HG02678 (cell line): ENCODE measurements around the gene KLHL3.

Source experiments
- ATAC-seq: cut with Tn5 transposase; IDR thresholded peaks from one replicate; pipeline ENCODE4 v1.9.1; 2021; ENCODE audit warnings: mild to moderate bottlenecking, moderate library complexity; ENCODE audit not compliant: unreplicated experiment

The KLHL3 gene

GRCh38 chr5:137712139-137712667 is 23.7 kb downstream of the KLHL3 start:
- ATAC-seq: no peak

GRCh38 chr5:137710086-137710485 is 25.8 kb downstream of the KLHL3 start:
- no peak for ATAC-seq

DNA sequence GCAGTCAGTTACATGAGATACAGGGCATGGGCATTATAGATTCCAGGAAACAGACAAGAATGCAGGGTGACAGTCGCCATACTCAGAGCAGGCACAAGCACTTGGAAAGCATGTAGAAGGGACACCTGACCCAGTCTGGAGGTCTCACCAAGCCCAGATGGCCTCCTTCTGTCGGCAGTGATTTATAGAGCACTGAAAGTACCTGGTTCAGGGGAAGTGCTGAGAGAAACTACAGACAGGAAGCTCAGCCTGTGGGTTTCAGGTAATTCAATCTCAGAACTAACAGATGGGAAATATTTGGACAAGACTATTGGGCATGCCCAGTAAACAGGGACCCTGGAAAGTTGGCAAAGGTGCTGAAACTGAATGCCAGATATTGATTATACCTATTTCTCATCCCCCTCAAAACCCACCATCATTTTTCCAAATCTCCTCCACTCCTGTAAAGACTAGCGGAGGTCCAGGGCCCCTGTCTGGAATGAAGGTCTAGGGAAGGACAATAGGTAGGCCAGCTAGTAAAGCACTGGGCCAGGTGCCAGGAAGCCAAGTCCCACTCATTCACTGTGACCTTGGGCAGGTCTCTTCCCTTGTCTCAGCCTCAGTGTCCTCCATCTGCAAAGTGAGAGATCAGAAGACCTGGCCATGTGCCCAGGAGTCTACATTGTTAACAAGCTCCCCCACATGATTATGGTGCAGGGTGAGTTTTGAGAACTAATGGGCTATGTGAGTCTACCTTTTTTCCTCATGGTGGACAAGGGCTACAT is 26.9 kb downstream of the KLHL3 start:
- ATAC-seq: no peak

DNA sequence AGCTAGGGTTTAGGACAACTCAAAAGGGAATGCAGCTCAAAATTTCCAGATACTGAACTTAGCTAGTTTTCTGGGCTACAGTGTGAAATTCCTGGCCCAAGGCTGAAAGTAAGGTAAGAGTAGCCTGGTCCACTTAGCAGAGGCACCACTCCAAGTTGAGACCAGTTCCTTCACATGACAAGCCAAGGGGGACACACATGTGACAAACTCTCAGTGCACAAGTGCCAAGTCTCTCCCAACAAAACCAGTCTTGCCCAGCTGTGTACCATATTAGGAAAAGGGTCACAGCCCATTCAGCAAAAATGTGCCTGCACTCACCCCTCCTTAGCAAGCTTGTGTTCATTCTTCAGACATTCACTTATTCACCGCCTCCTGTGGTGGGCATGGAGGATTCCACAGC is 27.8 kb downstream of the KLHL3 start:
- no peak for ATAC-seq

DNA sequence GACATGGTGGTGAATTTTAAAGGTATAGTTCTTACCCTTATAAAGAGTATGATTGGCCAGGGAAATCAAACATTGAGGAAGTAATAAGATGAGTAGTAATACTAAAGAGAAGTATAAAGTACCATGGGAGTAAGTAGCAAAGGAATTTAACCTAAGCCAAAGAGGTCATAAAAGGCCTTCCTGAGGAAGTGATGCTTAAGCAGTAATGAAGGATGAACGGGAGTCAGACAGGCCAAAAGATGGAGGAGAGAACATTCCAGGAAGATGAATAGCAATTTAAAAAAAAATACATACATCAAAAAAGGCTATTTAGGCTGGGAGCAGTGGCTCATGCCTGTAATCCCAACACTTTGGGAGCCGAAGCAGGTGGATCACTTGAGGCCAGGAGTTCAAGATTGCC is 29.0 kb downstream of the KLHL3 start:
- no peak for ATAC-seq

GRCh38 chr5:137705106-137705505 is 30.8 kb downstream of the KLHL3 start:
- no peak for ATAC-seq

DNA sequence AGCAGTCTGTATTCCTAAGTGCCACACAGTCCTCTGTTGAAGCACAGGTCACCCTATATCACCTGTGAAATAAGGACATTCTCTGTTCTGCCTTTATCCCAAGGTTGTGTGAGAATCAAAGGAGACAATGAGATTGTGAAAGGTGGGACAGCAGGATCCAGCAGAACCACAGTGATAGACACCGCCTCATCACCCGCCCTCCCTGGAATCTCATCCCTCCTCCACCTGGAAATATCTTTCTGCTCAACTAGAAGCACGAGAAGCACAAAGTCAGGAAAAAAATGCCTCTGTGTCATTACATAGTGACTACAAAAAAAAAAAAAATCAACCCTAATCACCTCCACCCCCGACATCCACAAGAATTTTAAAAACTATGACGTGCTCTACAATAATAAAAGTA is 32.3 kb downstream of the KLHL3 start:
- ATAC-seq: no peak

DNA sequence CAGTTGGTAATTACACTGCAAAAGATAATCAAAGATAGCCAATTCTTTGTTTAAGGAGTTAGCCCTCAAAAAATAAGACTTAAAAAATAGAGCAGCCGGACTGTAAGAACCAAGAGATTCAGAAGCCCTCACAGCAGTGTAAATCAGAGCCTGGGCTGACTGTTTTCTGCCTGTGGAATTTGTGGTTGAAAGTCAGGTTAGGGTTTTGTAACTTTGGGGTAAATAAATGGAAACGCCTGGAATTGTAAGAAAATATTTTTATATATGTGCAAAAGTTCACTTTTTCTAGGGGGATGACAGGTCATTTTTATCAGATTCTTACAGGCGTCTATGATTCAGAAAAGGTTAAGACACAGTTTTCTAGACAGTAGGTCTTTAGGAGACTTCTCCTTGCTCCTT is 35.6 kb downstream of the KLHL3 start:
- no peak for ATAC-seq

DNA sequence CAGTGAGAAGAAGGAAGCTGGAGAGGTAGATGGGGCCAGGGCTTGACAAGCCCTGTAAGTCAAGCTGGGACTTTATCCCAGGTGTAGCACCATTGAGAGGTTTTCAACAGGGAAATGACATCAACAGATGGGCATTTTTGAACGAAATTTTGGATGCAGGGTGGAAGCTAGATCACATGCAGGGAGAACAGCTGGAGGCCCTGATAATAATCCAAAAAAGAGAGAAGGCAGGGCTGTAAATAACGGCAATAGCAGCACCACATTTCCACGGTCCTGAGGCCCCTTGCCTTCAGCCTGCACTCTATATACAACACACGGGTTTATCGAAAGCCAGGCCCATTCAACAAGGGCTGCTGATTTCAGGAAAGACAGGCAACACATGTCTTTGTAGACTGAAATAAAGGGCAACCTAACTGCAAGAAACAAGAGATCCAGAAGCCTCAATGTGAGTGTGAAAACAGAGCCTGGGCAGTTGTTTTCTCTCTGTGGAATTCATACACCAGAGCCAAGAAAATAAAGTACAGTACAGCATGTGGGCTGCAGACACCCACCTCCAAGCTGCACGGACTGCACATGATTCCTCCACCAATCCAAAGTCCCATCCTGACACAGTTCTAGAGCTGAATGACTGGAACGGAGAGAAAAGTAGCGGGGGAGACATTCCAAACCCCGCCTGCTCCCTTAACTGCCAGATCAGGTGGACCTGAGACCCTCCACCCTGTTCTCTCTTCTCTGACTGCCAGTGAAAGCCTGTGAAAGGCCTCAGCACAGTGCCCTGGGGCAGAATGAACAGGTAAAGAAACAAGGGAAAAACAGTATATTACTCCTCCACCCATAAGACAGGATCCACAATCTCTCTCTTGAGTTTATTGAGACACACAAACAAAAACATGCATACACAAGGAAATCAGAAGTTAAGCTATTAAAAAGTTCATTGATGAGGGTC is 36.3 kb downstream of the KLHL3 start:
- no peak for ATAC-seq

DNA sequence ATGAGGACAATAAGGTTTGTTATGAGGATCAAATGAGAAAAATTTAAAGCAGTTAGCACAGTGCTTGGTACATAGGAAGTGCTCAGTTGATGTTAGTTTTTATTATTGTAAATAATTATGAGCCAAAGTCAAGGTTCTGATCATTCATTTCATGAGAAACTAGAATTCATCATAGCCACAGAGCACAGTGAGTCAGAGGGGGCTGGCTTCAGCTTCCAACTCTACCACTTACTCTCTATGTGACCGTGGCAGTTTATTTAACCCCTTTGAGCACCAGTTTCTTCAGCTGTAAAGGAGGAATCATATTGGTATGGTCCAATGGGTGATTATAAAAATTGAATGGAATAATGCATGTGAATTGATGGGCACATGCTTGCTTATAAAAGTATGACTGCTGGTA is 39.4 kb downstream of the KLHL3 start:
- ATAC-seq: no peak

- no peak for ATAC-seq
Observed at GRCh38 chr5:137695651-137696428, 40.0 kb downstream of the KLHL3 start.

GRCh38 chr5:137693951-137694721 is 41.8 kb downstream of the KLHL3 start:
- no peak for ATAC-seq

DNA sequence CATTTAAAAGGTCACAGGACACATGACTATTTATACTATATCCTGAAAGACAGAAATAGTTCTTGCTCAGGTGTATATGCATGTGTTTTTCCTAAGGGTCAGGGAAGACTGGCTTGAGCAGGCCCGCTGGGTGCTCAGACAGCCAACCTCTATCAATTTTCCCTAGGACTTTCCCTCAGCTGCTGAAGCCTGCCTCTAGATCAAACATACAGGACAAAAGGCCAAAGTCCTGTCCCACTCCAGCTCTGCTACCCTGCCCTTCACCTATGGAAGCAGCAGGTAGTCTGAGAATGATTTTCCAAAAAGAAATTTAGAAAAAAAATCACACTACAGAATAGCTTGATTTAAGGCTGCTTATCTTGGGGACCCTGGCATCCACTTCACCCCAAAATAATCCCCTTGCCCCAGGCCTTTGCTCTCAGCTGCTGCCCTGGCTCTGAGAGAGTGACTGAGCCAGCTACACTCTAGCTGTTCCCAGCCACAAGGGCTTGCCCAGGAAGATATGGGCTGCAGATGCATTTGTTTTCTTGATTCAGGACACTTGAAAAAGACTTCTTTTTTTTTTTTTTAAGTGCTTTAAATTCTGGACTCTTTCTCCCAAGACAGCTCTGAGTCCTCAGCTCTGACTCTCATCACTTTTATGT is 42.5 kb downstream of the KLHL3 start:
- ATAC-seq: no peak

GRCh38 chr5:137689306-137689705 is 46.6 kb downstream of the KLHL3 start:
- ATAC-seq: no peak

DNA sequence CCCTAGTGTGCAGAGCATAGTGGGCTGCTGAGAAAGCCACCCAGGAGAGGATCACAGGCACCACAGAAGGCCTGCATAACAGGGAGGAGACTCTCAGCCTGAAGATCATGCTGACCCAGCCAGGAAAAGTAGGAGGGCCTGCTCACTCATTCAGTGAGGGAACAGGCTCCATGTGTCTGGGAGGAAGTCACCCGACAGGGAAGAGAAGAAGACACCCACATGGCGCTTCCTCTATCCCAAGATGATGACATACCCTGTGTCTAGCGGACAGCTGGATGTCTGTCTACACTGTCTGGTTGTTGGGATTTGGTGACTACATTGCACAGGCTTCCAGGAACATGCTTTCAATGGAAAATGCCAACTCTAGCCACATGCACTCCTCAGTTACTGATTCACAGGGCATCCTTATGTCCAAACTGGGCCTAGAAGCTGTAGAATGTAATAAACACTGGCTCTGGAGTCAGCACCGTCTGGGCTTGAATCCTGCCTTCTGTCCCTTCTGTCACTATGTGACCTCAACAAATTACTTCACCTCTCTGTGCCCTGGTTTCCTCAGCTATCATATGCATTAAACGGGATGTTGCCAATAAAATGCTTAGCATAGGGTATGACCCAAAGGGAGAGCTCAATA is 47.6 kb downstream of the KLHL3 start:
- no peak for ATAC-seq

GRCh38 chr5:137684761-137685160 is 51.1 kb downstream of the KLHL3 start:
- no peak for ATAC-seq

DNA sequence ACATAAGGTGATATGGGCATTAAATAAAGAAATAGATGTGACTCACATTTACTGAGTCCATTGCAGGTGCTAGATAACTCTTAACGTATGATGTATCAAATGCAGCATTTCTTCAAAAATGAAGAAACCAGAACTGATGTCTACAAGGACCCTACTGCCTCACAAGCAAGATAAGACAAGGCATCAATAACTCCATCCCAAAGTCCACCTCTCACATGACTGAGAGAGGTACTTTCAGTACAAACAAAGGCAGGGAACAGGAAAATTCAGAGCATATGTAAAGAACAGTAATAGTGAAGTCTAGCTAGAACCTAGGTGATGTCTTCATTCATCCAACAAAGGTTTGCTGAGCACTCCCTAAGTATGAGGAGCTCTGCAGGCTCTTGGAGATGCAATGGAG is 54.7 kb downstream of the KLHL3 start:
- ATAC-seq: no peak

GRCh38 chr5:137679910-137680309 is 56.0 kb downstream of the KLHL3 start:
- no peak for ATAC-seq

DNA sequence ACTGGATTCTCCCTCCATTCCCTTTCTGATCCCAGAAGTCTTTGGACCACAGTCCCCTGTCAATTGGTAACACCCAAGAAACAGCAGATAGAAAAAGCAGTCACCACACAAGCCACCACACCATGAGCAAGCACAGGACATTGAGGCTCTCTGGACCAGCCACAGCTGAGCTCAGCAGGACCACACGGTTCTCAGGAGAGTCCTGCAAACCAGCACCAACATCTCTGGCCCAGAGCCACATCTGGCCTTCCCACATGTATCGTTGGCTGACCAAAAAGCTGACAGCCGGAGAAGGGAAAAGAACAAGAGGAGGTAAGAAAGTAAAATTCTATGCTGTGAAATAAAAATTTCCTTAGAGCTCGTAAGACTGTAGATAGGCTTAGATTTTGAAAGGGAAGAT is 56.7 kb downstream of the KLHL3 start:
- ATAC-seq: no peak
